ENCODE measurements around the gene RUNX2.

DNA sequence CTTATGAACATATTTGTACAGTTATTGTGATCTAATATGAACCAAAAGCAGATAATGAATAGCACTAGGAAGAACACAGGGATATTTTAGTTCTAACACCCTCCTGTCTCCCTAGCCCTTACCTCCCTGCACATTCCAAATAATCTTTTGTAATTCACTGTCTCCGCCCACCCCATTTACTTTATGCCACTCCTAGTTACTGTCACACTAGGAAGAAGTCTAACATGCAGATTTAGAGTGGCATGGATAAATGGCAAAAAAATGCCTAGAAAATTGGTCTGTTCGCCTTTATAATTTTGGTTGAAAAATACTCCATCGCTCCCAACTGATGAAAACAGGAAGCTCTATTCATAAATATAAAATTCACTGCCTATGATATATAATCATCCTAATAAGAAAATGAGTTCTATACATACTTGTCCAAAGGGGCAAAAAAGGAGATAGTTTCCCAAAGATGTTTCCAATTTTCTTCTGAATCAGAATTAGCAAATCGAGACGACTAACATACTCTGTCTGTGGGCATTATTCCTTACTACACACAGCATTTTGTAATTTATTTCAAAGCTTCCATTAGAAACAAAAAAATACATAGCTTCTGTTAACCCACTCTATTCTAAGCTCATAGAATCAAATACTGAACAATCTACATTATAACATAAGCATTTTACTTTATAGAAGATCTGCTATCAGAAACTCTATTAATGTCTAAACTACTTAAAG lies 1.3 kb upstream of the RUNX2 start:
- no peak for TF ChIP-seq ZNF211 (tag by site-specific recombination; IDR thresholded peaks at IDR 0.05; ENCODE audit: low read depth)
- TF ChIP-seq ZNF776 (tag by site-specific recombination; IDR thresholded peaks at IDR 0.05; ENCODE audit: borderline replicate concordance): no peak
